OCI-LY3 (cell line): ENCODE results near the gene FKBP2.

ENCODE experiments used
- H2AFZ ChIP-seq: fragments of 200-600, 300-600 bp; shearing (Covaris generic); 2 replicates; pipeline ENCODE4 v1.6.0; 2014; ENCODE audit warnings: antibody characterized with exemption, low read depth, low read length
- H3K27ac ChIP-seq: fragments of 200-600, 300-600 bp; sonication (generic); 2 replicates; pipeline ENCODE4 v1.5.1; 2014; ENCODE audit warnings: mild to moderate bottlenecking, low read length, moderate library complexity, mixed read lengths
- H3K27me3 ChIP-seq: fragments of 200-600, 300-600 bp; sonication (generic); 2 replicates; pipeline ENCODE4 v1.6.1; 2014; ENCODE audit warnings: low read depth, low read length, mixed read lengths
- H3K36me3 ChIP-seq: fragments of 200-600, 300-600 bp; sonication (generic); replicated peaks from 2 replicates; pipeline ENCODE3; 2014; ENCODE audit warnings: low read depth, low read length, mixed read lengths
- H3K4me1 ChIP-seq: fragments of 300-600, 200-600 bp; sonication (generic); 2 replicates; pipeline ENCODE4 v1.6.1; 2014; ENCODE audit warnings: low read length, mixed read lengths
- H3K4me2 ChIP-seq: fragments of 200-600, 300-600 bp; sonication (generic); 2 replicates; pipeline ENCODE4 v1.6.1; 2014; ENCODE audit warnings: low read length, mixed read lengths
- H3K4me3 ChIP-seq: fragments of 300-600, 200-600 bp; sonication (generic); 2 replicates; pipeline ENCODE4 v1.5.1; 2014; ENCODE audit warnings: antibody characterized with exemption, mild to moderate bottlenecking, low read length, moderate library complexity
- H3K79me2 ChIP-seq: fragments of 300-600, 200-600 bp; shearing (Covaris generic); 2 replicates; pipeline ENCODE4 v1.6.1; 2014; ENCODE audit warnings: mild to moderate bottlenecking, low read length, mixed read lengths
- H3K9ac ChIP-seq: fragments of 300-600, 200-600 bp; shearing (Covaris generic); 2 replicates; pipeline ENCODE4 v1.6.0; 2014; ENCODE audit warnings: mild to moderate bottlenecking, low read length, moderate library complexity
- H3K9me3 ChIP-seq: fragments of 200-600, 300-600 bp; shearing (Covaris generic); 2 replicates; pipeline ENCODE4 v1.6.1; 2014; ENCODE audit warnings: low read length, mixed read lengths; ENCODE audit not compliant: insufficient read depth
- H4K20me1 ChIP-seq: fragments of 200-600, 300-600 bp; sonication (generic); 2 replicates; pipeline ENCODE4 v1.6.1; 2016; ENCODE audit warnings: low read length, mixed read lengths; ENCODE audit not compliant: insufficient read depth
- EZH2phosphoT487 ChIP-seq: fragments of 200-600 bp; shearing (Covaris generic); IDR thresholded peaks from 2 replicates; pipeline ENCODE4 v1.6.1; 2018; ENCODE audit warnings: antibody characterized with exemption, mixed run types, low read depth
- TF ChIP-seq, protein P1 (sequence below): fragments of 200-600, 300-600 bp; sonication (generic); IDR thresholded peaks from 2 replicates; pipeline ENCODE4 v1.5.1; 2014; ENCODE audit warnings: antibody characterized with exemption, low read length, low read depth

Gene FKBP2

DNA sequence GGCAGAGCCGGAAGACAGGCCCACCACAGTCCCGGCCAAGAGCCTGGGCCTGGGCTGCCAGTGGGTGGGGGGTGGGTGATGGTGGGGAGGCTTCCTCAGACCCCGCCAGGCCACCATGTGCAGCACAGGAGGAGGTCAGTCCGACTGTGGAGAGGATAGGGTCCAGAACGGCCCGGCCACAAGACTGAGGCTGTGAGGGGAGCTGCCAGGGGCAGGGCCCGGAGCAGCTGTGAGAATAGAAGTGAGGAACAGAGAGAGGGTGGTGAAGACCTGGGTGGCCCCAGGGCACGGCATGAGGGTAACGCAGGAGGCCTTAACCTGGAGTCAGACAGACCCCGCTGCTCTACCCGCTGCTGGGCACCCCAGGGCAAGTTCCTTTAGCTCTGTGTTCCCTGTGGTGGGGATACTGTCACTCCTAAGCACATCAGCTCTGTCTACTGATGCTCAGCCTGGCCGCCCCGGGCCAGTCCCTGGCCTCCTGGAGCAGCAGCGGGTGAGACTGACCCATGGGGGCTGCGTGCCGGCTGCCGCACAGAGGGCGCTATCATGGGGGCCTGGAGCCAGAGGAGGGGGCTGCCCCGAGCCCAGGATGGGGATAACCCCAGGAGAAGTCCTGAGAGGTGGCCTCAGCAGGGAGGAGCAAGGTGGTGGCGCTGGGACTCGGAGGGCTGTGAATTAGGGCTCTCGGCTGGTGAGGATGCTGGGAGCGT is 32.7 kb upstream of the FKBP2 start:
- H3K4me2 ChIP-seq = peak overlapping the region; percentile 95

DNA sequence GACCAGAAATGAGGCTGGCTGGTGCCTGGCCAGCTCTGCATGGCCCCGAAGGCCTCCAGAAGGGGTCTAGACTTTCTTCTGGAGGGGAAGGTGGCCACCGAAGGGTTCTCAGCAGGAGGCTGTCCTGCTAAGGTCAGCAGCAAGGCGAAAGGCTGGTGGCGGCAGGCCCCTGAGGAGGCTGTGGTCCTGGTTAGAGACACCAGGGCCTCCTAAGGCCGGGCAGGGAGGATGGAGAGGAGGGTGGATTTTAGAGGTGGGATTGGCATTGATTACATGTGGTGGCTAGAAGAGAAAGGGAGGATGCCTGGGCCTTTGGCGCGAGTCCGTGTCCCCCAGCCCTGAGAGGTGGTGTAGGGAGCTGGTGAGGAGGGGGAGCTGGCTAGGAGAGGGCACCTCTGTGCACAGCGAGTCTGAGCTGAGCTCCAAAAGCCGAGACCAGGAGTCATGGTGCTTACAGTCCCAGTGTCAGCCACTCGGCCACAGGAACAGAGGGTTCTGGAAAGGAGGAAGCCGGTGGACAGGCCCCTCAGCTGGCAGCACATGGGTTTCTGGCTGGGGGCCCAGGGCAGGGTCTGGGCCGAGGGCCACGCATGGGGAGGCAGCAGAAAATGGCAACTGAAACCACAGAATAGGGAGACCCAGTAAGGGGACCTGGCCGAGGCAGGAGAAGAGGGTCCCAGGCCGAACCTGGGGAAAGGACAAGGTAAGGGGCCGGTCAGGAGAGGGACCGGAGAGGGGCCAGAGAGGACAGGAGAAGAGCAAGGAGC is 31.9 kb upstream of the FKBP2 start:
- 0 out of 2 replicates have a peak overlapping the region, but pooled peaks have one; percentile 88 for H3K27ac ChIP-seq
- no peak overlapping the region for H2AFZ ChIP-seq
- H3K79me2 ChIP-seq = peaks cover 31% of the 10 kb centered on the region
- H3K27me3 ChIP-seq = no peaks in the 10 kb centered on the region
- H3K9me3 ChIP-seq = no peaks in the 10 kb centered on the region
- H3K4me3 ChIP-seq = no peak overlapping the region
- no peaks in the 10 kb centered on the region for H4K20me1 ChIP-seq
- H3K9ac ChIP-seq = no peak overlapping the region
- H3K4me2 ChIP-seq = no peak overlapping the region
- TF ChIP-seq, protein P1, sequence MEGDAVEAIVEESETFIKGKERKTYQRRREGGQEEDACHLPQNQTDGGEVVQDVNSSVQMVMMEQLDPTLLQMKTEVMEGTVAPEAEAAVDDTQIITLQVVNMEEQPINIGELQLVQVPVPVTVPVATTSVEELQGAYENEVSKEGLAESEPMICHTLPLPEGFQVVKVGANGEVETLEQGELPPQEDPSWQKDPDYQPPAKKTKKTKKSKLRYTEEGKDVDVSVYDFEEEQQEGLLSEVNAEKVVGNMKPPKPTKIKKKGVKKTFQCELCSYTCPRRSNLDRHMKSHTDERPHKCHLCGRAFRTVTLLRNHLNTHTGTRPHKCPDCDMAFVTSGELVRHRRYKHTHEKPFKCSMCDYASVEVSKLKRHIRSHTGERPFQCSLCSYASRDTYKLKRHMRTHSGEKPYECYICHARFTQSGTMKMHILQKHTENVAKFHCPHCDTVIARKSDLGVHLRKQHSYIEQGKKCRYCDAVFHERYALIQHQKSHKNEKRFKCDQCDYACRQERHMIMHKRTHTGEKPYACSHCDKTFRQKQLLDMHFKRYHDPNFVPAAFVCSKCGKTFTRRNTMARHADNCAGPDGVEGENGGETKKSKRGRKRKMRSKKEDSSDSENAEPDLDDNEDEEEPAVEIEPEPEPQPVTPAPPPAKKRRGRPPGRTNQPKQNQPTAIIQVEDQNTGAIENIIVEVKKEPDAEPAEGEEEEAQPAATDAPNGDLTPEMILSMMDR = no peak
- H3K4me1 ChIP-seq = peaks cover 45% of the 10 kb centered on the region
- H3K36me3 ChIP-seq = peaks cover 50% of the 10 kb centered on the region

More for the DNA sequence above, 32.7 kb upstream of the FKBP2 start:
- Histone ChIP-seq H3K27ac (peak overlapping the region; percentile 88), H3K27me3 (no peaks in the 10 kb centered on the region), H3K4me1 (peaks cover 47% of the 10 kb centered on the region), H3K79me2 (peaks cover 31% of the 10 kb centered on the region), H4K20me1 (no peaks in the 10 kb centered on the region), H3K9me3 (no peaks in the 10 kb centered on the region), H2AFZ (no peak overlapping the region), H3K36me3 (peaks cover 50% of the 10 kb centered on the region), H3K4me3 (peak overlapping the region; percentile 82), H3K9ac (peak overlapping the region; percentile 94)
- TF ChIP-seq, protein P1 = no peak
- no peak for TF ChIP-seq EZH2phosphoT487

DNA sequence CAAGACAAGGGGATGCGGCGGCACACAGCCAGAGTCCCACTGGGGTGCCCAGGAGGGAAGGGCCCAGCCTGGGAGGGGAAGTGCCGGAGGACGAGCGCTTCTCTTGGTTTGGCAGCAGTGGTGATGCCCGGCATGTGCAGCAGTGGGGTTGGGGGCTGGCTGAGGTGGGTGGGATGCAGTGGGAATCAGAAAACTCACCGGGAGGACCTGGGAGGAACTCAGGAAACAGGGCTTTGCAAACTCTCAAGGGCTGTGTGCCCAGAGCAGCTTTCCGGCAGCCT is 31.4 kb upstream of the FKBP2 start:
- Histone ChIP-seq H3K79me2 (peaks cover 31% of the 10 kb centered on the region), H3K27ac (no peak overlapping the region), H3K4me2 (no peak overlapping the region), H3K36me3 (peaks cover 48% of the 10 kb centered on the region), H4K20me1 (no peaks in the 10 kb centered on the region), H3K9ac (no peak overlapping the region), H3K4me3 (no peak overlapping the region), H3K27me3 (no peaks in the 10 kb centered on the region), H3K9me3 (no peaks in the 10 kb centered on the region), H3K4me1 (peaks cover 40% of the 10 kb centered on the region), H2AFZ (no peak overlapping the region)
- TF ChIP-seq, protein P1 = no peak
- TF ChIP-seq EZH2phosphoT487 = no peak

DNA sequence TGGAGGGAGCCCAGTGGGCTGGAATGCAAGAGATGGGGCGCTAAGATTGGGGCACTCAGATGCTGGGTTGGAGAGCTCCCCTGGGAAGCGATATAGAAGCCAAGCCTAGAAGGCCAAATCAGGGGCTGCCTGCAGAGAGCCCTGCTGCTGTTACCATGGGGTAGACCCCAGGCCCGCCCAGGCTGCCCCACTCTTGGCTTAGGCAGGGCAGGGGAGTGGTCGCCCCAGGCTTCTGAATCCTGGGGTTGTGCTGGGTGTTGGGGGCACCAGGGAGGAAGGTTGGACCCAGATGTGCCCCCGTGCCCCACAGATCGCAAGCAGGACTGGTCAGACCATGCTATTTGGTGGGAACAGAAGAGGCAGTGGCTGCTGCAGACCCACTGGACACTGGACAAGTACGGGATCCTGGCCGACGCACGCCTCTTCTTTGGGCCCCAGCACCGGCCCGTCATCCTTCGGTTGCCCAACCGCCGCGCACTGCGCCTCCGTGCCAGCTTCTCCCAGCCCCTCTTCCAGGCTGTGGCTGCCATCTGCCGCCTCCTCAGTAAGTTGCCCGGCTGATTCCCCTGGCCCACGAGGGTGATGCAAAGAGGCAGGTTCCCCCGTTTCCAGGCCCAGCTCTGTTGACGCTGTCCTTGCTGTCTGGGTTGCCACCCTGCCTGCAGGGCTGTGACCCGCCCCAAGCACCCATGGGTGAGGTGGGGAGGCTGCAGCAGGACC is 30.4 kb upstream of the FKBP2 start:
- Histone ChIP-seq H3K4me3 (no peak overlapping the region), H3K4me1 (peaks cover 30% of the 10 kb centered on the region), H4K20me1 (no peaks in the 10 kb centered on the region), H3K79me2 (peaks cover 30% of the 10 kb centered on the region), H2AFZ (no peak overlapping the region), H3K36me3 (peaks cover 55% of the 10 kb centered on the region), H3K4me2 (no peak overlapping the region), H3K9ac (no peak overlapping the region), H3K27ac (no peak overlapping the region), H3K9me3 (no peaks in the 10 kb centered on the region), H3K27me3 (no peaks in the 10 kb centered on the region)
- TF ChIP-seq, protein P1 = no peak
- TF ChIP-seq EZH2phosphoT487 = no peak
